Left renal pelvis (tissue), 4 donors: Measurements from ENCODE around the gene MSRB1. TPM values are rescaled to one million over a fixed set of nuclear protein-coding genes. Genes with fewer than 3 reads are reported as not detected.
A peak's percentile ranks its signal among the peaks of the same experiment; 100 is the strongest.

Experiments
- DNase-seq, 4 donors: peaks; one replicate each; pipeline ENCODE4 v3.0.0-alpha.2; 2013; ENCODE audit warnings: low read depth in 4 of 4, low spot score in 3 of 4
- polyA plus RNA-seq, 4 donors: library from polyadenylated mRNA; unstranded; fragments of 120-200 nt; gene quantifications; one replicate each; pipeline ENCODE4 v1.2.1, GENCODE V29; 2013; ENCODE audit not compliant: insufficient read length in 4 of 4

MSRB1 gene
- polyA plus RNA-seq, 4 donors: 12.7 to 78.7 (median 58.5) TPM

- no peak for DNase-seq
These were observed 36.5 kb upstream of the MSRB1 start for GRCh38 chr16:1979271-1980029.

DNA sequence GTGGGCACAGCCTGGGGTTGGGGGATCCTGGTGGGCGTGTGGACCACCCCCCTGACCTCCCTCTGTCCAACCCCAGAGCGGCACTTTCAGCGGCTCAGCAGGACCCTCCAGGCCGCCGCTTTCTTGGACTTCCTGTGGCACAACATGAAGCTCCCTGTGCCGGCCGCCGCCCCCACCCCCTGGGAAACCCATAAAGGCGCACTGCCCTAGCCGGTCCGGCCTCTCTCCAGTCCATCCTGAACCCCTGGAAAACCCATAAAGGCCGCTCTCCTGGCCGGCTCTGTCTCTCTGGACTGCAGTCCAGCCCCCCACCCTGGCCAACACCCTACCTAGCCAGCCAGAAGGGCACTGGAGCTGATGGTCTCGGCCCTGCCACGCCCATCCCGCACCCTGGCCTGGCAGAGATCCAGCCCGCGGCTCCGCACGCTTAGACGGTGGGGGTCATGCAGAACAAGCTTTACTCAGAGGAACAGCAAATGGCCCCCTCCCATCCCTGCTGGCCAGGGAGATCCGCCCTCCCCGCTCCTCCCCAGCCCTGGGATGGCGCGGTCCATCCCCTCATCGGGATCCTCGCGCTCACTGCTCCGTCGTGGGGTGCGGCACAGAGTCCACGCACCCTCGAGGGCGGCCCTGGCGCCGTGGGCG, 35.6 kb upstream of the MSRB1 start:
- DNase-seq: no peak

GRCh38 chr16:1977875-1978268, 34.9 kb upstream of the MSRB1 start:
- DNase-seq: no peak

DNA sequence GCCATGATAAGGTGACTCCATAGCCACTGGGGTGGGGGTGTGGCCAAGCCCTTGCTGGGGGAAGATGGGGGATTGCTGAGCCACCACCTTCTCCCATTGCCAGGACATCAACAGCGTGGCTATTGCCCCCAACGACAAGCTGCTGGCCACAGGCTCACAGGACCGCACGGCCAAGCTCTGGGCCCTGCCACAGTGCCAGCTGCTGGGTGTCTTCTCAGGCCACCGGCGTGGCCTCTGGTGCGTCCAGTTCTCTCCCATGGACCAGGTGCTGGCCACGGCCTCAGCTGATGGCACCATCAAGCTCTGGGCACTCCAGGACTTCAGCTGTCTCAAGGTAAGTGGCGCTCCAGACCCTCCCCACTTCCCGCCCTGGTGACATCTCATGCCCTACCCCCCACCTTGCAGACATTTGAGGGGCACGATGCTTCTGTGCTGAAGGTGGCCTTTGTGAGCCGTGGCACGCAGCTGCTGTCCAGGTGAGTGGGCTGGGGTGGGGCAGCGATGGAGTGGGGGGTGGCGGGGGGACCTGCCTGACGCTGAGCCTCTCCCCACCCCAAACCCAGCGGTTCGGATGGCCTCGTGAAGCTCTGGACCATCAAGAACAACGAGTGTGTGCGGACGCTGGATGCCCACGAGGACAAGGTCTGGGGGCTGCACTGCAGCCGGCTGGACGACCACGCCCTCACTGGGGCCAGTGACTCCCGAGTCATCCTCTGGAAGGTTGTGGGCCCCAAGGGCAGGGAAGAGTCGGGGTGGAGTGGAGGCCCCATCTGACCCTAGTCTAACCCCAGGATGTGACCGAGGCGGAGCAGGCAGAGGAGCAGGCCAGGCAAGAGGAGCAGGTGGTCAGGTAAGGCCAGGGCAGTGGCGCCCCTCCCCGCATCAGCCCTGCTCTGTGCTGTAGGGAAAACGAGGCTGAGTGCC, 34.2 kb upstream of the MSRB1 start:
- DNase-seq: no peak

- no peak for DNase-seq
These were observed 33.2 kb upstream of the MSRB1 start for GRCh38 chr16:1976216-1976520.

GRCh38 chr16:1975432-1976215, 32.6 kb upstream of the MSRB1 start:
- DNase-seq: no peak

DNA sequence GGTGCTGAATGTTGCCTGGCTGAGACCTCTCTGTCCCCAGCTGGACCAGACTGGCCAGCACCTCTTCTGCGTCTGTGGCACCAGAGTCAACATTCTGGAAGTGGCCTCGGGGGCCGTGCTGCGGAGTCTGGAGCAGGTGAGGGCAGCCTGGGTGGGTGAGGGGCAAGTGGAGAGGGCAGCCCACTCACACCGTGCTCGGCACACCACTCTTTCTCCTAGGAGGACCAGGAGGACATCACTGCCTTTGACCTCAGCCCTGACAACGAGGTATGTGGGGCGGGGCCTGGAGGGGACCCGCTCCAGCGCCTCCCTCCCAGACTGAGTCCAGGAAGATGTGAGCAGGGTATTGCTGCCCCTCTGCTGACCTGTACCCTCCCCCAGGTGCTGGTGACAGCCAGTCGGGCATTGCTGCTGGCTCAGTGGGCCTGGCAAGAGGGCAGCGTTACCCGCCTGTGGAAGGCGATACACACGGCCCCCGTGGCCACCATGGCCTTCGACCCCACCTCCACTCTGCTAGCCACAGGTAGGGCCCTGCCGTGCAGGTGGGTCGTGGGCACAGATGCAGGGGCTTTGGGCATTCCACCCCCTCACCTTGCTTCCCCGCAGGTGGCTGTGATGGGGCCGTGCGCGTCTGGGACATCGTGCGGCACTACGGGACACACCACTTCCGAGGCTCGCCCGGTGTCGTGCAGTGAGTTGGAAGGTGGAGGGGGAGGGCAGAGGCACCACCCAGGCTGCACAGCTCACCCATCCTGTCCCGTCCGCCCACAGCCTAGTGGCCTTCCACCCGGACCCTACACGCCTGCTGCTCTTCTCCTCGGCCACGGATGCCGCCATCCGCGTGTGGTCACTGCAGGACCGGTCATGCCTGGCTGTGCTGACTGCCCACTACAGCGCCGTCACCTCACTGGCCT, 31.4 kb upstream of the MSRB1 start:
- no peak for DNase-seq

GRCh38 chr16:1973461-1974156, 30.6 kb upstream of the MSRB1 start:
- DNase-seq: no peak

DNA sequence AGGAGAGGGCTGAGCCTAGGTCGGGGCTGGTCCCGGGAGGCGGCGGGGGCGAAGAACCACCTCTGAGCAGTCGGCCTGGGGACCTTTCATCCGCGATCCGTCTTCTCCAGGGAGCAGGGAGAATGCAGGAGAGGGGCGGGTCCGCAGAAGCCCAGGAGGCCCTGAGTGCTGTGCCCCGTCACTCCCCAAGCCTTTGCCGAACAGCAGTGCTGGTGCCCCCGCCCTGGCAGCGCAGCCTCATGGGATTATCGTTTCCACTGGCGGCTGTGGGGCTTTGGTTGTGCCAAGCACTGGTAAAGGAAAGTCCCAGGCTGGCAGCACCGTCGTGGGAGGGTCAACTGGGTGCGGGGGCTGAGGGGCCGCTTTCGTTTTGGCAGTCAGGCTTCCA, 29.5 kb upstream of the MSRB1 start:
- no peak for DNase-seq

- DNase-seq: peak; percentile 81 to 89 (median 84)
These were observed 28.9 kb upstream of the MSRB1 start, which contains the start of gene TBL3 for GRCh38 chr16:1971796-1972489. Gene TBL3 (plus strand): TSS chr16:1972053. CDS start chr16:1972165, 112 bp downstream.

DNA sequence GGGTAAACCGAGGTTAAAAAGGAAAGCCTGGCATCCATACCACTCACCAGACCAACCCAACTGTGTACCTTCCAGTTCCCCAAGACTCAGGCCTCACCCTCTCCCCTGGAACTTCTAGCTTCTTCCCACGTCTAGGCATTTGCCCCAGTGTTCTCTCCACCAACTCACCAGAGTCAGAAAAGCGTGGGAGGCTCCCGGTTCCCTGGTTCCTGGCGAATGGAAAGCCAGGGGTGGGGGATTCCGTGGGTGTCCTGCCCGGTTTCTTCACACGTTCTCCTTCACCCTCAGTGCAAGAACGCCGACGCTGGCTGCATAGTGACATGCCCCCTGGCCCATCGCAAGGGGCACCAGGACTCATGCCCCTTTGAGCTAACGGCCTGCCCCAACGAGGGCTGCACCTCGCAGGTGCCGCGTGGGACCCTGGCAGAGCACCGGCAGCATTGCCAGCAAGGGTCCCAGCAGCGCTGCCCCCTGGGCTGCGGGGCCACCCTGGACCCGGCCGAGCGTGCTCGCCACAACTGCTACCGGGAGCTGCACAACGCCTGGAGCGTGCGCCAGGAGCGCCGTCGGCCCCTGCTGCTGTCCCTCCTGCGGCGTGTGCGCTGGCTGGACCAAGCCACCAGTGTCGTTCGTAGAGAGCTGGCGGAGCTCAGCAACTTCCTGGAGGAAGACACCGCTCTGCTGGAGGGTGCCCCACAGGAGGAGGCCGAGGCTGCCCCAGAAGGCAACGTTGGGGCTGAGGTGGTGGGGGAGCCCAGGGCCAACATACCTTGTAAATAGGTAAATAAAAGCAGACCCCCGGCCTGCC, 25.4 kb upstream of the MSRB1 start:
- no peak for DNase-seq

DNA sequence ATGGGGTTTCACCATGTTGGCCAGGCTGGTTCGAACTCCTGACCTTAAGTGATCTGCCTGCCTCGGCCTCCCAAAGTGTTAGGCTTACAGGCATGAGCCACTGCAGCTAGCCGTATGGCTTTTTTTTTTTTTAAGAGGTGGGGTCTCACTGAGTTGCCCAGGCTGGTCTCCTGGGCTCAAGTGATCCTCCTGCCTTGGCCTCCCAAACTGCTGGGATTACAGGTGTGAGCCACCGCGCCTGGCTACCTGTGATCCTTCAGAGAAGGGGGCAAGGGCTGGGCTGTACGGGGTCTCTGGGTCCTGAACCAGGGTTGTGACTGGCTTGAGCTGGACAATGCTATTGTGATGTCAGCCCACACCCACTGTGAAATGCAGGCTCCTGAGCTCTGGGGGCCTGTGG, 23.5 kb upstream of the MSRB1 start, which contains the start of gene RNF151:
Gene RNF151 (plus strand): TSS at position 397 of the 400 bp plus-strand sequence. CDS start 26 bp downstream, outside the sequence.
- DNase-seq: no peak

DNA sequence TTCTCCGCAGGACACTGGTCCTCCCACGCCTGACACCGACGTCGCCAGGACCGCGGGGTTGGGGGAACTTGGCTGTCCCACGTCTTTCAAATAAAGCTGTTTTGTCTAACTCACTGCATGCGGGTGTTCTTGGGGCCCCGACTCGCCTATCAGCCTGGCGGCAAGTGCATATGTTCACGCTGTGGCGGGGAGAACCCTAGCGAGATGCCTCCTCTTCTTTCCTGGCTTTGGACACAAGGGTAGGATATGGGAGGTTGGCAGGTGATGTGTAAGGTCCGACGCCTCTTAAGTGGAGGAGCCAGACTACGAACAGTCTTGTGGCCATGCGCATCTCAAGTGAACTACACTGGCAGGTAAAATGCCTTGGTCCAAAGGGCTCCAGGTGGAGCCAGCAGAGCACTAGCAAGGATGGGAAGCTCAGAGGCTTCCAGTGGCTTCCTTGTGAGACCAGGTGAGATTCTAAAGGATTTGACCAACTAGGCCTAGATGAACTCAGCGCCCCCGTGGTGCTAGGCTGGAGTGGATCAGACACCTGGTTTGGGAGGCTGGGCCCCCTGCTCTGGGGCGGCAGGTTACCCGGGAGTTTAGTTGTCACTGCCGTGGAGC, 22.5 kb upstream of the MSRB1 start:
- DNase-seq: no peak

DNA sequence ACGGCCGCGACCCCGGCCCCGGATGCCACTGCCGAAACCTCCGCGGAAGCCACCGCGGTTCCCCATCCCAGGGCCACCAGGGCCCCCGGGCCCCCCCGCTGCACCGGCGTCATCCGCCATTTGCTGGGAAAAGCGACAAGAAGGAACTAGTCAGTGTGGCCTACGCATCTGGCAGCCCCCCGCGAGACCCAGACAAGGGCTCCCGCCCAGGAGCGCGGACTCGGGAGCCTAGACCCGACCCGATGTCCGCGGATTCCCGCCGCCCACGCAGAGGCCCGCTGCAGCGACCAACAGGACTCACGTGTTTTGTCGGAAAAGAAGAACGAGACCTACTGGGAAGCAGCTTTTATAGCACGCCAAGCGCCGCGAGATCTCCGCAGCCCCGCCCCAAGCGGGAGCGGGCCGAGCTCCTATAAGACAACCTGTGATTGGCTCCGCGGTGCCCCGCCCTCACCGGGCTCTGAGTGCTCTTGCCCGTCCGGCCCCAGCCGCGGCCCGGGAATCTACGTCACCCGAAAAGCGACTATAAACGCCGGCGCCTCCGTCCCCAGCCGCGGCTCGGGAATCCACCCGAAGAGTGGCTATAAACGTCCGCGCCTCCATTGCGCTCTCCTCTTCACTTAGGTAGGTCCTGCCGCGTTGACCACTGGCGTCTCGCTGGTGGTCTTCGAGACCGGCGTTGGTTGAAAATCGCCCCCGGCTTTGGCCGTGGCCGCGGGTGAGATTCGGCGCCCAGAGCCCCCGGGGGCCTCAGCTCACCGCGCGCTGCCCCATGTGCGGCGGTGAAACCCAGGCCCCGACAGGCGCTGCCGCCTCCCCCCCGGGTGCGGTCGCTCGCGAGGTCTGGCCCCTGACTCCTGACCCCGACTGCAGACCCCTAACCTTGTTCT, 21.8 kb upstream of the MSRB1 start, which contains the start of gene RPS2:
Gene RPS2 (minus strand): TSS at position 321 of the 890 bp plus-strand sequence. CDS start 201 bp downstream, at position 120.
- DNase-seq: peak; percentile 94 to 98 (median 97)

DNA sequence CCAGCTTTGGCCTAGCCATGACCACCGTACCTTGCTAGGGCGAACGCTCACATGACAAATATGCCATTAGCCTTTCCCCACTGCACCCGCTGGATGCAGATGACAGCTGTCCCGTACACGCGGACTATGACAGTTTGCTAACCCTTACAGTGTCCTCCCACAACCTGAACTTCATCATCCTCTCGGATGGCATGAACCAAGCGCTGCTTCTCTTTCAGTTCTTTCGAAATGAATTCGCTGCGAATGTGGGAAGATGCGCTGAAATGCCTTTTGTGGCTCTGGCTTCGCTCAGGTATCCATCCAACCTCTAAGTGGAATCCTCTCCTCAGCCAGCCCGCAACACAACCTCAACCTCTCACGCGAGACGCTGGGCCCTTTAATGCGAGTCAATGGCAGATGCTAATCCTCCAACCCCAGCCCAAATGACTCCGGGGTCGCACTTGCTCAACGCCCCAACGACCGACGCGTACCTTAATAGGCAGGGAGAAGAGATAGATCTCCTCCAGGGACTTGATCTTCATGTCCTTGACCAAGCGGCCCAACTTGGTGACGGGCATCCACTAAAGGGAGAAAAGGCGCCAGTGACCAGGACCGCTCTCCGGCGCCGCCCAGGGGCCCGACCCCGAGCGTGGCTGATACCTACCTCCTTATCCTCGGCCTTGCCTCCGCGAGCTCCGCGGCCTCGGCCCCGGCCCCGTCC, 21.0 kb upstream of the MSRB1 start:
- DNase-seq: no peak
